ENCODE measurements around the gene RNF217.
A peak's percentile ranks its signal among the peaks of the same experiment; 100 is the strongest.

The RNF217 gene

DNA sequence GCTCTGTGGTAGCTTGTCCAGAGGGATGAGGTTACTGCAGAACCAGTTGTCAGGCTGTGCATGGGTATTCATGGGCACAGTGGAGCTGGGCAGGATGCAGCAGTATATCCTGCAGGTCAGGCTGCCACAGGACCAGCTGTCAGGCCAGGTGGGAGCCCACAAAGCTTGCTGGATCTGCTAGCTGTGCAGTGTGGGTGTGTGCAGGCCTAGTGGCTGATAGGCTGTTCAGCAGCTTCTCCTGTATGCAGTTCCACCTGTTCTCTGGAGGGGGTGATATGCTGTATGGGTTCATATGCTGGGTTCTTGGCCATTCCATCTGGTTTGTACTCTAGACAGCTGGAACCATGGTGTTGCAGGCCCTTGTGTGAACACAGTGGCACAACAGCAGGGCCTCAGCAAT, 150.7 kb downstream of the RNF217 start:
- TF ChIP-seq, protein P1, sequence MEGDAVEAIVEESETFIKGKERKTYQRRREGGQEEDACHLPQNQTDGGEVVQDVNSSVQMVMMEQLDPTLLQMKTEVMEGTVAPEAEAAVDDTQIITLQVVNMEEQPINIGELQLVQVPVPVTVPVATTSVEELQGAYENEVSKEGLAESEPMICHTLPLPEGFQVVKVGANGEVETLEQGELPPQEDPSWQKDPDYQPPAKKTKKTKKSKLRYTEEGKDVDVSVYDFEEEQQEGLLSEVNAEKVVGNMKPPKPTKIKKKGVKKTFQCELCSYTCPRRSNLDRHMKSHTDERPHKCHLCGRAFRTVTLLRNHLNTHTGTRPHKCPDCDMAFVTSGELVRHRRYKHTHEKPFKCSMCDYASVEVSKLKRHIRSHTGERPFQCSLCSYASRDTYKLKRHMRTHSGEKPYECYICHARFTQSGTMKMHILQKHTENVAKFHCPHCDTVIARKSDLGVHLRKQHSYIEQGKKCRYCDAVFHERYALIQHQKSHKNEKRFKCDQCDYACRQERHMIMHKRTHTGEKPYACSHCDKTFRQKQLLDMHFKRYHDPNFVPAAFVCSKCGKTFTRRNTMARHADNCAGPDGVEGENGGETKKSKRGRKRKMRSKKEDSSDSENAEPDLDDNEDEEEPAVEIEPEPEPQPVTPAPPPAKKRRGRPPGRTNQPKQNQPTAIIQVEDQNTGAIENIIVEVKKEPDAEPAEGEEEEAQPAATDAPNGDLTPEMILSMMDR (IDR thresholded peaks at IDR 0.05; ENCODE audit: low read depth, low read length): no peak
- H3K27me3 ChIP-seq: no peaks in the 10 kb centered on the region

DNA sequence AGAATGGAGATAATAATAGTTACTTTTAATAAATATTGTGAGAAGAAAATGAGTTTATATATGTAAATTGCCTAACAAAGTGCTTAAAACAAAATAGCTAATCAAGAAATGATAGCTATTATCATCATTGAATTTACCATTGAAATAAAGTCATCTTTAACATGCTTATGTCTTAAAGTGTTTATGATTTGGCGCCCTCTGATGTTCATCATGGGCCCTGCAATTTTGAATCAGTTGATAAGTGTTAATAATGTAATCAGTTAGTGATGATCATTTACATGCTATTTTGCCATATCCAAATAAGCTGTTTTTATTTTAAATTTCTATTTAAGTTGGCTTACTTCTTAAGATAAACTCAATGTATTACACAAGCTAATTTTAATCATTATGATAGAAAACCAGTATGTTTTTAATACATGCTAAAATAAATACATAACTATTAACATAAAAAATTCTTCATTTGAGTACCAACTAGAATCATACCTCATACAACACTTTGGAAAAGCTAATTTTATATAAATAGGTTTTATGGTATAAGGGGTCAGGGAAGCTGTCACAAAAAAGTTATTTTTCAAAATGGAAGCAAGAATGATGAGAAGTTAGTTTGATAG, 152.1 kb downstream of the RNF217 start:
- no peaks in the 10 kb centered on the region; the same call in none of the 2 replicates for H3K9me3 ChIP-seq
- no peaks in the 10 kb centered on the region for H3K36me3 ChIP-seq
- TF ChIP-seq, protein P1 (IDR thresholded peaks at IDR 0.05; ENCODE audit: low read depth, low read length): peak; percentile 78
- H3K27me3 ChIP-seq: no peaks in the 10 kb centered on the region
- no peak overlapping the region for H3K4me3 ChIP-seq (ENCODE audit: low read depth, low read length)
- peak; percentile 40 for DNase-seq
- no peaks in the 10 kb centered on the region for H3K4me1 ChIP-seq

More for the DNA sequence above, 150.7 kb downstream of the RNF217 start:
- H3K36me3 ChIP-seq: no peaks in the 10 kb centered on the region
- no peak for DNase-seq
- H3K4me3 ChIP-seq (ENCODE audit: low read depth, low read length): no peak overlapping the region
- H3K9me3 ChIP-seq: no peaks in the 10 kb centered on the region; the same call in none of the 2 replicates
- H3K4me1 ChIP-seq: no peaks in the 10 kb centered on the region

DNA sequence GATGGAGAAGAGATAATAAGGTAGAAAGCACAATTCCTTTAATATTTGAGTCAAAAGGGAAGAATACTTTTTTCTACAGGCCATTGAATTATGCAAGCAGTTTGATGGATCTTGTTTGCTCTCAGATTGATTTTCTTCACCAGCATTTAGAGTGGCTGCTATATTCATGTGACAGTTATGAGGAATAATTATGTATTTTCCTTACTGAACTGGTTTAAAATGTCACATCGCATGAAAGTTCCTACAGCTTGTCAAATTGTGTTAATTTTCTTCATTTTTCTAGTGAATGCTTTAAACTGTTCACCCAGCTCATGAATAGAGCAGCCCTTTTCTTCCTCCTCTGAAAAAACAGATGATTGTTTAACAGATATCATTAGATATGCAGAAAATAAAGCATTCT, 153.9 kb downstream of the RNF217 start:
- no peak for DNase-seq
- no peak overlapping the region for H3K4me3 ChIP-seq (ENCODE audit: low read depth, low read length)
- TF ChIP-seq, protein P1 (IDR thresholded peaks at IDR 0.05; ENCODE audit: low read depth, low read length): no peak
- no peaks in the 10 kb centered on the region for H3K36me3 ChIP-seq
- H3K27me3 ChIP-seq: no peaks in the 10 kb centered on the region
- H3K9me3 ChIP-seq: no peaks in the 10 kb centered on the region; the same call in none of the 2 replicates
- H3K4me1 ChIP-seq: no peaks in the 10 kb centered on the region

DNA sequence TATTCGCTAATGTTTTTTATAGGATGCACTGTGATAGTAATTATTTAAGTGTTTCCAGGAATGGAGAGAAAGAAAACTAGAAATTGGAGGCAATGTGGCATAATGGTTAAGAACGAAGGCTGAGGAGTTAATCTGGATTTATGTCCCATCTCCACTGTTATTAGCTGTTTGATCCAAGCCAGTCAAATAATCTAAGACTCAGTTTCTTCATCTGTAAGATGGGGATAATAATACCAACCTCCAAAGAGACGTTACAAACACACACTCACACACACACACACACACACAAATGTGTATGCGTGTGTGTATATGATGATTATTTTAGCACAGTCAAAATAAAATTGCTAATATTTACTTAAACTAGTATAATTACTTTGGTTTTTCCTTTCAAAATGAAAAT, 154.5 kb downstream of the RNF217 start:
- no peak overlapping the region for H3K4me3 ChIP-seq (ENCODE audit: low read depth, low read length)
- H3K4me1 ChIP-seq: no peaks in the 10 kb centered on the region
- TF ChIP-seq, protein P1 (IDR thresholded peaks at IDR 0.05; ENCODE audit: low read depth, low read length): no peak
- no peaks in the 10 kb centered on the region for H3K36me3 ChIP-seq
- H3K9me3 ChIP-seq: no peaks in the 10 kb centered on the region; the same call in 1 of the 2 replicates
- no peaks in the 10 kb centered on the region for H3K27me3 ChIP-seq
- DNase-seq: no peak

DNA sequence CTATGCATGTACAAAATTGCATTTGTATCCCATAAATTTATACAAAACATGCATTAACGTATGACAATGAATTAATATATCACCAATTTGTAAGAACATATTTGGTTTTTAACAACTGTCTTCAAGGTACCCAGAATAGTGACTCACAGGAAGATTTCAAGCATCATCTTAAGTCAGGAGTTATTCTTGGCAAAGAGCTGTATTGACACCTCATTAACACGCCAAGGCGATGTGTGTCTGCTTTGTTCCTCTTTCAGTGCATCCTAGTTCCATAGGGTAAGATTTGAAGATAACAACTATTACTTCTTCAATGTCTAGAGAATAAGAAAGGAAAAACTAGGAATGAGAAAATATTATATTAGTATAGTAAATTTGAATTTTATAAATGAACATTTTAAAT, 155.6 kb downstream of the RNF217 start:
- Histone ChIP-seq H3K4me1 (no peaks in the 10 kb centered on the region), H3K4me3 (ENCODE audit: low read depth, low read length) (no peak overlapping the region), H3K27me3 (no peaks in the 10 kb centered on the region), H3K9me3 (no peaks in the 10 kb centered on the region; the same call in 1 of the 2 replicates), H3K36me3 (no peaks in the 10 kb centered on the region)
- TF ChIP-seq, protein P1 (IDR thresholded peaks at IDR 0.05; ENCODE audit: low read depth, low read length): no peak
- no peak for DNase-seq

DNA sequence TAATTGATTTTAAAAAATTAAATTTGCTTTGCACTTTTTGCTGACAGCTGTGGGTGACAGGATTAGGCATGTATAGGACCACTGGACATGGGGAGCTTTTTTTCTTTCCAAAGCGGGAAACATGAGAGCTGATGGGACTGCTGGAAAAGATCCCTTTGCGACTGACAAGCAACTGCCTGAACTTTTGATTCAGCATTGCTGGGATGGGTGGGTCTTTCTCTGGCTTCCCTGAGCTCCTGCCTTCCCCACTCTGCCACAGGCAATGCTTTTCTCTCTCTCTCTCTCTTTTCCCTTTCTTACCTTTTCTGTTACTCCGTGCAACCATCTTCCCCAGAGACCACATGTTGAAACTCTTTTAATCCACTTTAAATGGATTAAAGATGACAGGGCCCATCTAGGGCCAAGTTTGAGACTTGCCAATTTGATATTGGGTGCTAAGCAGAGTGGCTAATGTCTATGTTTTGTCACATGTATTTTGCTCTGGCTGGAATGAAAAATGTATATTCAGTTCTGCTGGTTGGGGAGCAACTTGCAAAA, 157.9 kb downstream of the RNF217 start:
- Histone ChIP-seq H3K27me3 (no peaks in the 10 kb centered on the region), H3K9me3 (no peaks in the 10 kb centered on the region), H3K4me1 (no peaks in the 10 kb centered on the region; the same call in 1 of the 2 replicates), H3K4me3 (ENCODE audit: low read depth, low read length) (no peak overlapping the region), H3K36me3 (no peaks in the 10 kb centered on the region)
- TF ChIP-seq, protein P1 (IDR thresholded peaks at IDR 0.05; ENCODE audit: low read depth, low read length): no peak
- DNase-seq: no peak
